ENCODE results near the gene ZNF579. TPM values are rescaled to one million over a fixed set of nuclear protein-coding genes. Genes with fewer than 3 reads are reported as not detected.

ZNF579 gene
- total and polyA plus RNA-seq, 9 of the 15 experiments (the other 6 are each of a cell fraction or from before 2014, with no cell fraction given), result 0.06 to 15.9 (median 1.6) TPM

- no peak for TF ChIP-seq FOXP4 (CRISPR knock-in tag; IDR thresholded peaks at IDR 0.05; ENCODE audit: borderline replicate concordance)
- TF ChIP-seq HOMEZ (CRISPR knock-in tag; IDR thresholded peaks at IDR 0.05), result no peak
- no peak for TF ChIP-seq RNF219 (CRISPR knock-in tag; IDR thresholded peaks at IDR 0.05)
- TF ChIP-seq ESRRA (IDR thresholded peaks at IDR 0.05; ENCODE audit: borderline replicate concordance, low read depth), result 0 out of 2 replicates have a peak, but pooled peaks have one; percentile 10
- no peak for TF ChIP-seq ZNF282 (CRISPR knock-in tag; IDR thresholded peaks at IDR 0.05)
- no peak for TF ChIP-seq LARP7 (IDR thresholded peaks at IDR 0.05)
- TF ChIP-seq ZNF146 (CRISPR knock-in tag; IDR thresholded peaks at IDR 0.05; ENCODE audit: unreplicated experiment), result no peak
- no peak for TF ChIP-seq EZH2 (IDR thresholded peaks at IDR 0.05; ENCODE audit: borderline replicate concordance, low read depth, low read length)
- TF ChIP-seq GTF2E2 (tag; IDR thresholded peaks at IDR 0.05), result peak; percentile 27; the same call in 1 of the 2 replicates
- no peak for TF ChIP-seq CCNT2 (IDR thresholded peaks at IDR 0.05; ENCODE audit: borderline replicate concordance, extremely low read depth, insufficient read length, low read depth, low read length)
- no peak for TF ChIP-seq ZBTB9 (CRISPR knock-in tag; IDR thresholded peaks at IDR 0.05)
- no peak for TF ChIP-seq HBP1 (CRISPR knock-in tag; IDR thresholded peaks at IDR 0.05)
- no peak for TF ChIP-seq SRSF3 (IDR thresholded peaks at IDR 0.05; ENCODE audit: insufficient read depth, low read length)
- TF ChIP-seq FOXA3 (CRISPR knock-in tag; conservative IDR thresholded peaks at IDR 0.05 in 1 of 2, IDR thresholded peaks at IDR 0.05 in 1 of 2), result no peak
- TF ChIP-seq CTCF (IDR thresholded peaks at IDR 0.05 in 2 of 3, conservative IDR thresholded peaks at IDR 0.05 in 1 of 3; ENCODE audit: insufficient read depth in 2 of 3, low read depth in 1 of 3, low read length in 3 of 3), result peak; percentile 87 to 91 (median 91)
Measured at GRCh38 chr19:55605637-55606470, 25.2 kb upstream of the ZNF579 start, which contains the start of gene ZNF865 (continued).

Data from K562 (cell line).